Esophagus muscularis mucosa (tissue), 4 donors: ENCODE data around the gene DAB1.

ENCODE experiments used
- EP300 ChIP-seq: sonication (generic); formaldehyde crosslinking; IDR thresholded peaks from one replicate; pipeline ENCODE4 v1.6.1; 2017; ENCODE audit warnings: antibody characterized with exemption
- POLR2A ChIP-seq: fragments of 450-650 bp; IDR thresholded peaks from one replicate; pipeline ENCODE4 v1.6.1; 2017; ENCODE audit warnings: antibody characterized with exemption, moderate library complexity, mild to moderate bottlenecking, low read depth
- POLR2AphosphoS5 ChIP-seq, 2 donors: sonication (generic); formaldehyde crosslinking; IDR thresholded peaks; one replicate each; pipeline ENCODE4 v1.6.1; 2017; ENCODE audit warnings: antibody characterized with exemption in 2 of 2
- TF ChIP-seq, protein P1 (sequence below), 3 experiments: fragments of 200-600 bp in 2 of 3; fragments of 450-650 bp in 1 of 3; sonication (generic) in 2 of 3; IDR thresholded peaks; one replicate each; pipeline ENCODE4 v1.5.1; 2017 to 2019; ENCODE audit warnings: antibody characterized with exemption in 3 of 3, mild to moderate bottlenecking in 2 of 3, moderate library complexity in 1 of 3

DNA sequence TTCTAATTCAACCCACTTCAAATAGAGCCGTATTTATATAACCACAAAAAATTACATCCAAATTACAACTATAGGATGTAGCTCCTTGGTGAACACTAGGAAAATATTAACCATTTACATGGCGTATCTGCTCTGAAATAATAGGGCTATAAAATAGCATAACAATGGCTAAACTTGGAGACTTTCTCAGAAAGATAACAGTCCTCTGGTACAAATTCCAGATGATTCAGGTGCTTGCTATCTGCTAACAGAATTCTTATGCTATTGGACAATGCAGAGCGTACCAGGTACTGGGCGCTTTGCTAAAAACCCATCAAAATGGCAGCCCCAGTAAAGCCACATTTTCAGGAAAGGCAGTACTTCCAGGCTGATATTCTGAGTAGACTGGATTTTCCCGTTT is 248.4 kb downstream of the DAB1 start:
- TF ChIP-seq POLR2AphosphoS5 (IDR thresholded peaks at IDR 0.05) (no peak), POLR2A (no peak), EP300 (no peak)
- TF ChIP-seq, protein P1, sequence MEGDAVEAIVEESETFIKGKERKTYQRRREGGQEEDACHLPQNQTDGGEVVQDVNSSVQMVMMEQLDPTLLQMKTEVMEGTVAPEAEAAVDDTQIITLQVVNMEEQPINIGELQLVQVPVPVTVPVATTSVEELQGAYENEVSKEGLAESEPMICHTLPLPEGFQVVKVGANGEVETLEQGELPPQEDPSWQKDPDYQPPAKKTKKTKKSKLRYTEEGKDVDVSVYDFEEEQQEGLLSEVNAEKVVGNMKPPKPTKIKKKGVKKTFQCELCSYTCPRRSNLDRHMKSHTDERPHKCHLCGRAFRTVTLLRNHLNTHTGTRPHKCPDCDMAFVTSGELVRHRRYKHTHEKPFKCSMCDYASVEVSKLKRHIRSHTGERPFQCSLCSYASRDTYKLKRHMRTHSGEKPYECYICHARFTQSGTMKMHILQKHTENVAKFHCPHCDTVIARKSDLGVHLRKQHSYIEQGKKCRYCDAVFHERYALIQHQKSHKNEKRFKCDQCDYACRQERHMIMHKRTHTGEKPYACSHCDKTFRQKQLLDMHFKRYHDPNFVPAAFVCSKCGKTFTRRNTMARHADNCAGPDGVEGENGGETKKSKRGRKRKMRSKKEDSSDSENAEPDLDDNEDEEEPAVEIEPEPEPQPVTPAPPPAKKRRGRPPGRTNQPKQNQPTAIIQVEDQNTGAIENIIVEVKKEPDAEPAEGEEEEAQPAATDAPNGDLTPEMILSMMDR (IDR thresholded peaks at IDR 0.05), result no peak
